HepG2 (cell line): ENCODE results near the gene TUBG1. TPM values are rescaled to one million over a fixed set of nuclear protein-coding genes. Genes with fewer than 3 reads are reported as not detected.

Experiments used
- CENPT ChIP-seq: sonication (generic); formaldehyde crosslinking; IDR thresholded peaks from 2 replicates; pipeline ENCODE4 v1.8.0; 2022; ENCODE audit warnings: low read depth, mild to moderate bottlenecking, moderate library complexity, missing genetic modification reagents
- CREB3 ChIP-seq: sonication (generic); formaldehyde crosslinking; IDR thresholded peaks from 2 replicates; pipeline ENCODE4 v1.5.0; 2020; ENCODE audit warnings: missing genetic modification reagents
- DNMT3B ChIP-seq: conservative IDR thresholded peaks from 2 replicates; pipeline ENCODE4 v1.6.1; 2016; ENCODE audit warnings: missing biosample characterization, control low read depth
- EZH2 ChIP-seq: conservative IDR thresholded peaks from 2 replicates; pipeline ENCODE4 v1.6.1; 2012; ENCODE audit warnings: mild to moderate bottlenecking, low read depth, low read length, moderate library complexity
- GPBP1L1 ChIP-seq: sonication (generic); formaldehyde crosslinking; IDR thresholded peaks from 2 replicates; pipeline ENCODE4 v1.5.0; 2020; ENCODE audit warnings: mild to moderate bottlenecking, missing genetic modification reagents
- HDAC2 ChIP-seq: sonication (generic); formaldehyde crosslinking; IDR thresholded peaks from 2 replicates; pipeline ENCODE4 v1.4.0; 2020; ENCODE audit warnings: missing genetic modification reagents
- RNF2 ChIP-seq: fragments of 450-650 bp; conservative IDR thresholded peaks from 2 replicates; pipeline ENCODE4 v1.6.1; 2016; ENCODE audit warnings: low read depth
- SMARCC2 ChIP-seq: fragments of 450-650 bp; IDR thresholded peaks from 2 replicates; pipeline ENCODE4 v1.6.1; 2017; ENCODE audit warnings: antibody characterized with exemption, mild to moderate bottlenecking
- SNAI1 ChIP-seq: sonication (generic); formaldehyde crosslinking; IDR thresholded peaks from 2 replicates; pipeline ENCODE4 v1.5.0; 2020; ENCODE audit warnings: mild to moderate bottlenecking, missing genetic modification reagents, borderline replicate concordance
- ZKSCAN5 ChIP-seq: sonication (generic); formaldehyde crosslinking; IDR thresholded peaks from 2 replicates; pipeline ENCODE4 v1.5.1; 2020; ENCODE audit warnings: mild to moderate bottlenecking, missing genetic modification reagents
- ZNF318 ChIP-seq: sonication (generic); formaldehyde crosslinking; IDR thresholded peaks from 2 replicates; pipeline ENCODE4 v1.4.0; 2020; ENCODE audit warnings: mild to moderate bottlenecking, missing genetic modification reagents
- ZNF546 ChIP-seq: sonication (generic); formaldehyde crosslinking; conservative IDR thresholded peaks from 2 replicates; pipeline ENCODE4 v1.8.1; 2023; ENCODE audit warnings: mild to moderate bottlenecking, missing genetic modification reagents
- ZNF772 ChIP-seq: sonication (generic); formaldehyde crosslinking; IDR thresholded peaks from 2 replicates; pipeline ENCODE4 v1.5.0; 2020; ENCODE audit warnings: mild to moderate bottlenecking, missing genetic modification reagents
- polyA plus RNA-seq, 8 experiments: library from polyadenylated mRNA; depleted of rRNA in 3 of 8; stranded (reverse) in 7 of 8; unstranded in 1 of 8; fragments of >200 nt; fragmentation: Illumina TruSeq in 4 of 8; extraction: Trizol in 4 of 8; gene quantifications; 2 replicates each; pipeline versions ENCODE4 v1.2.1 to v1.2.3, GENCODE V29; 2011 to 2016; ENCODE audit warnings: low read depth in 4 of 8, missing spikeins in 1 of 8, mixed read lengths in 1 of 8; ENCODE audit not compliant: insufficient read depth in 1 of 8
- total RNA-seq, 5 experiments: library from RNA; depleted of rRNA; stranded (reverse); fragments of >200 nt; fragmentation: Illumina TruSeq; extraction: Trizol; gene quantifications; 2 replicates each; pipeline ENCODE4 v1.2.3, GENCODE V29; 2016; ENCODE audit warnings: low read depth in 1 of 5
- TF ChIP-seq, protein P1 (sequence below): sonication (generic); formaldehyde crosslinking; IDR thresholded peaks from 2 replicates; pipeline ENCODE4 v1.4.0; 2020; ENCODE audit warnings: low read depth, mild to moderate bottlenecking, missing genetic modification reagents
- TF ChIP-seq, protein P2 (sequence below), 2 experiments: sonication (generic) in 1 of 2; formaldehyde crosslinking in 1 of 2; IDR thresholded peaks; 2 replicates each; pipeline versions ENCODE4 v1.4.0 to v1.6.1; 2018 to 2020; ENCODE audit warnings: missing genetic modification reagents in 2 of 2, borderline replicate concordance in 1 of 2, low read depth in 1 of 2, mild to moderate bottlenecking in 1 of 2, missing biosample characterization in 1 of 2

TUBG1 gene
- total and polyA plus RNA-seq, 2 of the 13 experiments (the other 11 are each of a cell fraction or from before 2014, with no cell fraction given) = 74.1 to 137 TPM

DNA sequence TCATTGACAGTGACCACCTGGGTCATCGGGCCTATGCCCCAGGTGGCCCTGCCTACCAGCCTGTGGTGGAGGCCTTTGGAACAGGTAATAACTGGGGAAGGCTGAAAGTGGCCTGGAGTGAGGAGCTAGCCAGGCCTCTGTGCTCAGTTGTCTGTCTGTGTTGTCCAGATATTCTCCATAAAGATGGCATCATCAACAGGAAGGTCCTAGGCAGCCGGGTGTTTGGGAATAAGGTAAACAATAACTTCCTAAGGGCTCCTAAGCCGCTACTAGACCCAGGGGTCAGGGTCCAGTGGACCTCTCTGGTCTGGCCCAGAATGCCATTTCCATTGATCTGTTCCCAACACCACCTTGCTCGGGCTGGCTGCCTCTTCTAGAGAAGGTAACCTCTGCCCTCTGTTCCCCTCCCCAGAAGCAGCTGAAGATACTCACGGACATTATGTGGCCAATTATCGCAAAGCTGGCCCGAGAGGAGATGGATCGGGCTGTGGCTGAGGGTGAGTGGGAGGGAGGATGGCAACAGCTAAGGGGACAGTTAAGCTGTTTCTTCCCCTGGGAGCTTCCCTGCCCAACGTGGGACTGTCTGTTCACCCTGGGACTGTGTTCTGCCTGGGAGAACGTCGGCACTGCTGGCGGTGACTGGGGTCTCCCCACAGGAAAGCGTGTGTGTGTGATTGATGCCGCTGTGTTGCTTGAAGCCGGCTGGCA, 44.5 kb upstream of the TUBG1 start (continued):
- TF ChIP-seq SNAI1 (CRISPR knock-in tag) = no peak
- TF ChIP-seq RNF2 = no peak
- TF ChIP-seq, protein P1, sequence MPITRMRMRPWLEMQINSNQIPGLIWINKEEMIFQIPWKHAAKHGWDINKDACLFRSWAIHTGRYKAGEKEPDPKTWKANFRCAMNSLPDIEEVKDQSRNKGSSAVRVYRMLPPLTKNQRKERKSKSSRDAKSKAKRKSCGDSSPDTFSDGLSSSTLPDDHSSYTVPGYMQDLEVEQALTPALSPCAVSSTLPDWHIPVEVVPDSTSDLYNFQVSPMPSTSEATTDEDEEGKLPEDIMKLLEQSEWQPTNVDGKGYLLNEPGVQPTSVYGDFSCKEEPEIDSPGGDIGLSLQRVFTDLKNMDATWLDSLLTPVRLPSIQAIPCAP (CRISPR knock-in tag) = no peak
- TF ChIP-seq ZNF546 (CRISPR knock-in tag) = no peak
- TF ChIP-seq ZNF318 = no peak
- TF ChIP-seq GPBP1L1 (CRISPR knock-in tag) = no peak
- no peak for TF ChIP-seq CENPT (CRISPR knock-in tag)
- peak; percentile 88 for TF ChIP-seq HDAC2
- TF ChIP-seq, protein P2, sequence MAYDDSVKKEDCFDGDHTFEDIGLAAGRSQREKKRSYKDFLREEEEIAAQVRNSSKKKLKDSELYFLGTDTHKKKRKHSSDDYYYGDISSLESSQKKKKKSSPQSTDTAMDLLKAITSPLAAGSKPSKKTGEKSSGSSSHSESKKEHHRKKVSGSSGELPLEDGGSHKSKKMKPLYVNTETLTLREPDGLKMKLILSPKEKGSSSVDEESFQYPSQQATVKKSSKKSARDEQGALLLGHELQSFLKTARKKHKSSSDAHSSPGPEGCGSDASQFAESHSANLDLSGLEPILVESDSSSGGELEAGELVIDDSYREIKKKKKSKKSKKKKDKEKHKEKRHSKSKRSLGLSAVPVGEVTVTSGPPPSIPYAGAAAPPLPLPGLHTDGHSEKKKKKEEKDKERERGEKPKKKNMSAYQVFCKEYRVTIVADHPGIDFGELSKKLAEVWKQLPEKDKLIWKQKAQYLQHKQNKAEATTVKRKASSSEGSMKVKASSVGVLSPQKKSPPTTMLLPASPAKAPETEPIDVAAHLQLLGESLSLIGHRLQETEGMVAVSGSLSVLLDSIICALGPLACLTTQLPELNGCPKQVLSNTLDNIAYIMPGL (CRISPR knock-in tag; IDR thresholded peaks at IDR 0.05; ENCODE audit: borderline replicate concordance in 1 of 2, low read depth in 1 of 2) = no peak; a peak in 1 of 4 replicates
- no peak for TF ChIP-seq DNMT3B (CRISPR knock-in tag)
- no peak for TF ChIP-seq CREB3 (CRISPR knock-in tag)
- TF ChIP-seq SMARCC2 = no peak
- peak; percentile 23; the same call in 1 of the 2 replicates for TF ChIP-seq ZNF772 (CRISPR knock-in tag)
- no peak for TF ChIP-seq ZKSCAN5
- TF ChIP-seq EZH2 = no peak
